ENCODE data around the gene AMZ1.
"Not testable (repeated sequence)": the region's sequence is repeated elsewhere in the genome, so short reads cannot be mapped to it uniquely, and the experiment has no call there.

The AMZ1 gene

GRCh38 chr7:2729893-2730716, 42.1 kb downstream of the AMZ1 start:
- no peak for DNase-seq

DNA sequence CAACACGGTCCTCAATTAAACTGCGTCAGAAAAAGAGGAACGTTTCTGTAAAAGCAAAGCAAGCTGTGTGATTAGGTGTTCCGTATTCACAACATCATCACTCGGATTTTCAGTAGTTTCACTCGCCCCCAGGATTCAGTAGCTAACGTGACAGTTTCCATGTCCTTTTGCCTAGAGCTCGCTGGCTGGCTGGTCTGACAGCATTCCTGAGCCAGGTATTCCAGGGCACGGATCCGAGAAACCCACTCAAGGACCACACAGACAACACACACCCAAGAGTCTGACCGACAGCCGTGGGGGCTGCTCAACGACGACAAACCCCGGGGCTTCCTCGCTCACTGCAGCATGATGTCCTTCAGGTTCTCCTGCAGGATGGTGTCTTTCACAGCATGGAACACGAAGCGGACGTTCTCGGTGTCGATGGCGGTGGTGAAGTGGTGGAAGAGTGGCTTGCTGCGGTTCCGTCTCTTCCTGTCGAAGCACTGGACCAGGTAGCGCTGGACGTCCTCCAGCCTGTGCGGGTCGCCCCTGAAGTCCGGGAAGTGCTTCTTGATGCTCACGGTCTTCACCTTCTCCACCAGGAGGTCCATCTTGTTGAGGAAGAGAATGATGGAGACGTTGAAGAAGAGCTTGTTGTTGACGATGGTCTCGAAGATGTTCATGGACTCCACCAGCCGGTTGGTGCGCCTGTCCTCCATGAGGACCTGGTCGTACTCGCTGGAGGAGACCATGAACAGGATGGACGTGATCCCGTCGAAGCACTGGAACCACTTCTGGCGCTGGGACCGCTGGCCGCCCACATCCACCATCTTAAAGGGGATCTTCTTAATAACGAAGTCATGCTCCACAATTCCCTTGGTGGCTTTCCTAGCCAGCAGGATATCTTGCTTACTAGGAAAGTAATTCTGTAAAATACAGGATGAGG, 43.1 kb downstream of the AMZ1 start:
- no peak for DNase-seq

DNA sequence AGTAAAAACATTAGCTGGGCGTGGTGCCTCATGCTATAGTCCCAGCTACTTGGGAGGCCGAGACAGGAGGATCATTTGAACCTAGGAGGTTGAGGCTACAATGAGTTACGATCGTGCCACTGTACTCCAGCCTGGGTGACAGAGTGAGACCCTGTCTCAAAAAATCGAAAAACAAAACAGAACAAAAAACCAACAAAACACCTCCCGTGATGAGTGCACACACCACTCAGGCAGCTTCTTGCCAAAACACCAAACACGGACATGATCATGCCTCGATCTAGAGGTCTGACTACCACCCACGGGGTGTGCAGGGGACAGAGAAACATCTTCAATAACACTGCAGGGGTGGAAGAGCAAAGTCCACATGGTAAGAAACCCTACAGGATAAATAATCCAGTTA, 44.4 kb downstream of the AMZ1 start:
- DNase-seq = no peak

DNA sequence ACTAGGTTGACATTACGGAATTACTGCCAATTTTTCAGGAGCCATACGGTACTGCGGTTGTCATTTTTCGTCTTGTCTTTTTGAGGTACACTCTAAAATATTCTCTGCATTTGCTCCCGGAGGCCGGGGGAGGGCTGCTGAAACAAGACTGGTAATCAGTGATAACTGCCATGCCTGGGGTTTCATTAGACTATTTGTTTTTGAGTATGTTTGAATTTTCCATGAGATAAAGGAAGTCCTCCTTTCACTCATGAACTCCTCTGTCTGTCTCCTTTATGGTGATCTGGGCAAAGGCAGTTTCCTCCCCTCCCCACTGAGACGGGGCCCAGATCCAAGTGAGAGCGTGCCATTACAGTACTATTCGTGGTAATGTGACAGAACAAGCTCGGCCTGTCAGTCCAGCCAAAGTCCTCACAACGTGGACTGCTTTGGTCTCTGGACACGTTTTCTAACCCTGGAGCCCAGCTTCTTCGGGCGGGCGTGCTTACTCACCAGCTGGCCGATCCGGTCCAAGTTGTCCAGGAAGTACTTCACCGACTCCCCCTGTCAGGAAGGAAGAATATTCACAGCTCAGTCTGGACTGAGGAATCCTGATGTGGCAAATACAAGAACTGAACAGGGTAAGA, 45.1 kb downstream of the AMZ1 start:
- no peak for DNase-seq

- no peak for DNase-seq
Measured at GRCh38 chr7:2734084-2734686, 46.2 kb downstream of the AMZ1 start.

- DNase-seq = no peak
Measured at GRCh38 chr7:2734751-2735571, 47.0 kb downstream of the AMZ1 start.

DNA sequence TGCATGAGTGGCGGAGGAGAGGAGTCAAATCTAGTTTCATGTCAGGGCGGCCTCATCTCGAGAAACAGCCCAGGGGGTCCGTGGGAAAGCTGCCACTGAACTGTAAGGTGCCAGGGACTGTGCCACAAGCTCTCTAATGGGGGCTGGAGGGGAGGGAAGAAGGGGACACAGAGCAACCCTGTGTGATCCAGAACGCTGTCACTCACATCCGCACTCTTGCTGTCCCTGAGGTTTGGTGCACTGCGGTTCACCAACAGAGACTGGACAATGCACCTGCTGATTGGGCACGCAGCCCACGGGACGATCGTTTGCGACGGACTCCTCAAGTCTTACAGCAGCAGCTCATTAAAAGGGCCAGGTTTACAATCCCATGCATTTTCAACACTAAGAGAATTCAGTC, 47.7 kb downstream of the AMZ1 start:
- no peak for DNase-seq

GRCh38 chr7:2736411-2736914, 48.5 kb downstream of the AMZ1 start:
- DNase-seq = no peak

- DNase-seq = not testable (repeated sequence)
Measured at GRCh38 chr7:2737005-2737743, 49.2 kb downstream of the AMZ1 start.

DNA sequence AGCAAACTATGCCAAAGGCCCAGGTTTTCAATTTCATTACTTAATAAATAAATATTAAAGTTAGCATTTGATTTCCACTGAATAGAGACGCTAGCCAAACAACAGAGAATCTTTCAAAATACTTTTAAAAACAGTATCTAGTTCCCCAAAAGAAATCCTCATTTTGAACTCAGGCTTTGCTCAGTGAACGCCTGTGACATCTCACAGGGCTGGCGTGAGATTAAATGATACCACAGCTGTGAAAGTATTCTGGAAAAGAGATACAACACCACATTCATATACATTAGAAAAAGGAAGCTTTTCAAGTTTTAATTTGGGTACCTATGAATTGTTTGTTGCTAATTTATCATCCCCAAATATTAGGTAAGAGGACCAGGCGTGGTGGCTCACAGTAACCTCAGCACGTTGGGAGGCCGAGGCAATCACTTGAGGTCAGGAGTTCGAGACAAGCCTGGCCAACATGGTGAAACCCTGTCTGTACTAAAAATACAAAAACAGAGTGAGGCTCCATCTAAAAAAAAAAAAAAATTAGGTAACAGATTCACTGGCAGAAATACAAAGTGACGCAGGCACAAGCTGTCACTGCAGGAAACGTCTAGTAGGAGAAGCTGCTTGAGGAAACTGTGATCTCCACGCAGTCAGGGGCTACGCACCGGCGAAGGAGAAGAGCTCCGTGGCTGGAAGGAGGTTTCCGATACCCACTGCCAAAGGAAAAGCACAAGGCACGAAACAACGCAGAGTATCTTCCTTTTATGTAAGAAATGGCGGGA, 50.0 kb downstream of the AMZ1 start:
- no peak for DNase-seq

- DNase-seq = no peak
Measured at GRCh38 chr7:2738766-2739549, 51.0 kb downstream of the AMZ1 start.

- not testable (repeated sequence) for DNase-seq
Measured at GRCh38 chr7:2743523-2744185, 55.7 kb downstream of the AMZ1 start.

- not testable (repeated sequence) for DNase-seq
Measured at GRCh38 chr7:2748684-2749083, 60.7 kb downstream of the AMZ1 start.

- DNase-seq = no peak
Measured at GRCh38 chr7:2750004-2750407, 62.0 kb downstream of the AMZ1 start.

DNA sequence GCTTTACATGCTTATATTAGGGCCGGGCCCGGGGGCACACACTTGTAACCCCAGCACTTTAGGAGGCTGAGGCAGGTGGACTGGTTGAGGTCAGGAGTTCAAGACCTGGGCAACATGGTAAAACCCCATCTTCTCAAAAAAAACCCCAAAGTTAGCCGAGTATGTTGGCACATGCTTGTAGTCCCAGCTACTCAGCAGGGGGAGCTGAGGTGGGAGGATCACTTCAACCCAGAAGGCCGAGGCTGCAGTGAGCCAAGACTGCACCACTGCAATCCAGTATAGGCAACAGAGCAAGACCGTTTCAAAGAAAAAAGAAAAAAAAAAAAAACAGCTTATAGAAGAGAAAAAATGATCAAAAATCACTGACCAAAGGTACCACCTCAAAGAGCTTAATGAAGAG, 63.1 kb downstream of the AMZ1 start:
- no peak for DNase-seq

- no peak for DNase-seq
Measured at GRCh38 chr7:2753148-2753547, 65.1 kb downstream of the AMZ1 start.

DNA sequence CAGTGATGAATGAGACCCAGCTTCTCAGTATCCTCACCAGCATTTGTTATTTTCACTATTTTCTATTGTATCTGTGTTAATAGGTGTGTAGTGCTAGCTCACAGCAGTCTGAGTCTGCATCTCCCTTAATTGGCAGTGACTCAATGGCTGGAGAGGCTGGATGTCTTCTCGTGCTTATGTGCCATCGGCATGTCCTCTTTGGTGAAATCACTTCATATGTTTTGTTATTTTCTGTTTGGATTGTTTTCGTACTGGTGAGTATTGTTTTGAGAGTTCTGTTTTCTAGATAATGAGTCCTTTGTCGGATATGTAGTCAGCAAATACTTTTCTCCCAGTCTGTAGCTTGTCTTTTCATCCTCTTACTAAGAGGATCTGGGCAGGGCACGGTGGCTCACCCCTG, 66.1 kb downstream of the AMZ1 start:
- no peak for DNase-seq

GRCh38 chr7:2754912-2755311, 66.9 kb downstream of the AMZ1 start:
- no peak for DNase-seq

- DNase-seq = no peak
Measured at GRCh38 chr7:2755531-2755930, 67.5 kb downstream of the AMZ1 start.
